Stomach (tissue), 4 donors: ENCODE data around the gene SEC23B.

Experiments used
- POLR2A ChIP-seq, 4 donors: fragments of 450-650 bp; IDR thresholded peaks; one replicate each; pipeline ENCODE4 v1.6.1; 2016; ENCODE audit warnings: antibody characterized with exemption in 4 of 4, control low read depth in 2 of 4, mild to moderate bottlenecking in 1 of 4, moderate library complexity in 1 of 4
- POLR2AphosphoS5 ChIP-seq, 3 donors: sonication (generic); formaldehyde crosslinking; IDR thresholded peaks; one replicate each; pipeline ENCODE4 v1.6.1; 2016; ENCODE audit warnings: antibody characterized with exemption in 3 of 3
- TF ChIP-seq, protein P1 (sequence below), 7 experiments: fragments of 450-650 bp in 4 of 7; fragments of 200-600 bp in 3 of 7; sonication (generic) in 3 of 7; IDR thresholded peaks; one replicate each; pipeline ENCODE4 v1.5.1; 2016 to 2019; ENCODE audit warnings: antibody characterized with exemption in 7 of 7, control low read depth in 2 of 7, mild to moderate bottlenecking in 1 of 7

DNA sequence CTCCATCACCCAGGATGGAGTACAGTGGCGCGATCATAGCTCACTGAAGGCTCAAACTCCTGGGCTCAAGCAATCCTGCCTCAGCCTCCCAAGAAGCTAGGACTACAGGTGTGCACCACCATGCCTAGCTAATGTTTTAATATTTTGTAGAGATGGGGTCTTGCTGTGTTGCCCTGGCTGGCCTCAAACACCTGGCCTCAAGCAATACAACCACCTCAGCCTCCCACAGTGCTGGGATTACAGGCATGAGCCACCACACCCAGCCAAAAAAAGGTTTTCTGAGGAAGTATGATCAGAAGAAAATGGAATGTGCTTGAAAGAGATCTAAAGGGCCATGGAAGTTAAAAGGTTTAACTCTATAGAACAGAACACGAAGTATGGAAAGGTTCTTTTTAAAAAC, 19.4 kb upstream of the SEC23B start:
- TF ChIP-seq, protein P1, sequence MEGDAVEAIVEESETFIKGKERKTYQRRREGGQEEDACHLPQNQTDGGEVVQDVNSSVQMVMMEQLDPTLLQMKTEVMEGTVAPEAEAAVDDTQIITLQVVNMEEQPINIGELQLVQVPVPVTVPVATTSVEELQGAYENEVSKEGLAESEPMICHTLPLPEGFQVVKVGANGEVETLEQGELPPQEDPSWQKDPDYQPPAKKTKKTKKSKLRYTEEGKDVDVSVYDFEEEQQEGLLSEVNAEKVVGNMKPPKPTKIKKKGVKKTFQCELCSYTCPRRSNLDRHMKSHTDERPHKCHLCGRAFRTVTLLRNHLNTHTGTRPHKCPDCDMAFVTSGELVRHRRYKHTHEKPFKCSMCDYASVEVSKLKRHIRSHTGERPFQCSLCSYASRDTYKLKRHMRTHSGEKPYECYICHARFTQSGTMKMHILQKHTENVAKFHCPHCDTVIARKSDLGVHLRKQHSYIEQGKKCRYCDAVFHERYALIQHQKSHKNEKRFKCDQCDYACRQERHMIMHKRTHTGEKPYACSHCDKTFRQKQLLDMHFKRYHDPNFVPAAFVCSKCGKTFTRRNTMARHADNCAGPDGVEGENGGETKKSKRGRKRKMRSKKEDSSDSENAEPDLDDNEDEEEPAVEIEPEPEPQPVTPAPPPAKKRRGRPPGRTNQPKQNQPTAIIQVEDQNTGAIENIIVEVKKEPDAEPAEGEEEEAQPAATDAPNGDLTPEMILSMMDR (IDR thresholded peaks at IDR 0.05), result no peak
- TF ChIP-seq POLR2A (IDR thresholded peaks at IDR 0.05) (no peak), POLR2AphosphoS5 (IDR thresholded peaks at IDR 0.05) (no peak)
